Measurements from ENCODE around the gene NAT10. TPM values are rescaled to one million over a fixed set of nuclear protein-coding genes. Genes with fewer than 3 reads are reported as not detected.

The NAT10 gene
- total RNA-seq, 1 donor, result 20.6 TPM

DNA sequence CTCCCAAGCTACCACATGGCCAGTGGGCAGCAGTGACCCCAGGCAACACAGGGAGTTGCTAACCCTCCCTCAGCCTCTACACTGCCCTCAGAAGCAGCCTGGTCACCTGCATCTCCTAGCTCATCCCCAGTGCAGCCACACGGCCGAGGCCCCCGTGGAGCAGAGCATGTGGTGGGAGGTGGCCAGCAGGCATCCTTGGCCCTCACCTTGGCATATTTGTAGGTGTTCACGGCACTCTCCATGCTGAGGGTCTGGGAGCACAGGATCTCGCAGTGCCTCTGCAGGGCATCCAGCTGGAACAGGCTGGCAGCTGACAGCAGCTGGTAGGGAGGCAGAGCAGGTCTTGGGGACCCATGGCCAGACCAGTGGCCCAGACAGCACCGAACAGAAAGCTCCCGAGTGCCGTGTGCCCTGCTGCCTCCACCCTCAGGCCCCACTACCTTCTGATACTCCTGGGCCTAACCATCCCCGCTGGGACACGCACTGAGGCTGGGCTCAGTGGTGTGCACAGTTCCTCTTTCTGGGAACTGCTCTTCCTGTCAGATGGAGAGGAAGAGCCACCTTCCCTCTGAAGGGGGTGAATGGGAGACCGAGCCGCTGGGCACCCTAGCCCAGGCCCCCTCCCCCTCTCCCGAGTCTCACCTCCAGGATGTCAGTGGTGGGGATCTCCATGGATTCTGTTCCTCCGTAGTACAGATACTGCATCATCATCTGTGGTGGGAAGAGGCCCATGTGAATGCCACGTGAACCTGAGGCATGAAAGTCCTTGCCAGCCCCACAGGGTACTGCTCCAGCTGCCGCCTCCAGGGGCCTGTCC is 48.8 kb downstream of the NAT10 start:
- Histone ChIP-seq H2AFZ (ENCODE audit: low read length) (no peak overlapping the region), H3K4me3 (ENCODE audit: insufficient read depth, low read length) (no peak overlapping the region), H4K20me1 (ENCODE audit: insufficient read depth, low read length) (peaks cover 11% of the 10 kb centered on the region), H3K9me3 (ENCODE audit: low read depth, low read length) (no peaks in the 10 kb centered on the region), H3K27me3 (ENCODE audit: insufficient read depth, low read length) (no peaks in the 10 kb centered on the region), H3K4me2 (ENCODE audit: insufficient read depth, low read length) (no peak overlapping the region), H3K4me1 (ENCODE audit: insufficient read depth, low read length) (no peaks in the 10 kb centered on the region), H3K36me3 (ENCODE audit: insufficient read depth, low read length) (peaks cover 17% of the 10 kb centered on the region), H3K79me2 (ENCODE audit: insufficient read depth, low read length) (no peaks in the 10 kb centered on the region), H3K27ac (ENCODE audit: low read depth, low read length) (no peak overlapping the region)
- peak; percentile 83 for DNase-seq (ENCODE audit: insufficient read length, low spot score, missing footprints)
- TF ChIP-seq, protein P1, sequence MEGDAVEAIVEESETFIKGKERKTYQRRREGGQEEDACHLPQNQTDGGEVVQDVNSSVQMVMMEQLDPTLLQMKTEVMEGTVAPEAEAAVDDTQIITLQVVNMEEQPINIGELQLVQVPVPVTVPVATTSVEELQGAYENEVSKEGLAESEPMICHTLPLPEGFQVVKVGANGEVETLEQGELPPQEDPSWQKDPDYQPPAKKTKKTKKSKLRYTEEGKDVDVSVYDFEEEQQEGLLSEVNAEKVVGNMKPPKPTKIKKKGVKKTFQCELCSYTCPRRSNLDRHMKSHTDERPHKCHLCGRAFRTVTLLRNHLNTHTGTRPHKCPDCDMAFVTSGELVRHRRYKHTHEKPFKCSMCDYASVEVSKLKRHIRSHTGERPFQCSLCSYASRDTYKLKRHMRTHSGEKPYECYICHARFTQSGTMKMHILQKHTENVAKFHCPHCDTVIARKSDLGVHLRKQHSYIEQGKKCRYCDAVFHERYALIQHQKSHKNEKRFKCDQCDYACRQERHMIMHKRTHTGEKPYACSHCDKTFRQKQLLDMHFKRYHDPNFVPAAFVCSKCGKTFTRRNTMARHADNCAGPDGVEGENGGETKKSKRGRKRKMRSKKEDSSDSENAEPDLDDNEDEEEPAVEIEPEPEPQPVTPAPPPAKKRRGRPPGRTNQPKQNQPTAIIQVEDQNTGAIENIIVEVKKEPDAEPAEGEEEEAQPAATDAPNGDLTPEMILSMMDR (IDR thresholded peaks at IDR 0.05; ENCODE audit: extremely low read depth, low read depth, low read length), result no peak

GRCh38 chr11:34155057-34155756 is 49.8 kb downstream of the NAT10 start:
- Histone ChIP-seq H3K4me3 (ENCODE audit: insufficient read depth, low read length) (no peak overlapping the region), H2AFZ (ENCODE audit: low read length) (no peak overlapping the region), H3K27ac (ENCODE audit: low read depth, low read length) (no peak overlapping the region), H3K36me3 (ENCODE audit: insufficient read depth, low read length) (peaks cover 18% of the 10 kb centered on the region), H3K4me1 (ENCODE audit: insufficient read depth, low read length) (no peaks in the 10 kb centered on the region), H3K9me3 (ENCODE audit: low read depth, low read length) (no peaks in the 10 kb centered on the region), H3K79me2 (ENCODE audit: insufficient read depth, low read length) (no peaks in the 10 kb centered on the region), H3K27me3 (ENCODE audit: insufficient read depth, low read length) (no peaks in the 10 kb centered on the region), H4K20me1 (ENCODE audit: insufficient read depth, low read length) (peaks cover 14% of the 10 kb centered on the region), H3K4me2 (ENCODE audit: insufficient read depth, low read length) (no peak overlapping the region)
- TF ChIP-seq, protein P1 (IDR thresholded peaks at IDR 0.05; ENCODE audit: extremely low read depth, low read depth, low read length), result no peak
- peak; percentile 84 for DNase-seq (ENCODE audit: insufficient read length, low spot score, missing footprints)

DNA sequence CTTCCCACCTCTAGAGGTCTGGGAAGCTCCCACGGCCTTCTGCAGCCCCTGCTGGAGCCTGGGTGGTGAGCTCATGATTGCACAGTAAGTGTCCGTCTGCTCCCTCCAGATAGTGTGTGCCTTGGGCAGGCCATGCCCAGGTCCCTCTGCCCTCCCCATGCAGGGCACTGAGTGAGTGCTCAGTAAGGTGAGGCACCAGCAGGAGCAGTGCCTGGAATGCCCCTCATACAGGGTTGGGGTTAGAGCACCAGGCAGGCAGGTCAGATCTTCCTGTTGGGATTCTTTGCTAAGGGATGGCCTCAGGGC is 50.3 kb downstream of the NAT10 start:
- Histone ChIP-seq H3K27ac (ENCODE audit: low read depth, low read length) (no peak overlapping the region), H3K4me2 (ENCODE audit: insufficient read depth, low read length) (no peak overlapping the region), H3K4me3 (ENCODE audit: insufficient read depth, low read length) (no peak overlapping the region), H4K20me1 (ENCODE audit: insufficient read depth, low read length) (peaks cover 14% of the 10 kb centered on the region), H3K27me3 (ENCODE audit: insufficient read depth, low read length) (no peaks in the 10 kb centered on the region), H3K4me1 (ENCODE audit: insufficient read depth, low read length) (no peaks in the 10 kb centered on the region), H3K36me3 (ENCODE audit: insufficient read depth, low read length) (peaks cover 18% of the 10 kb centered on the region), H3K79me2 (ENCODE audit: insufficient read depth, low read length) (no peaks in the 10 kb centered on the region), H3K9me3 (ENCODE audit: low read depth, low read length) (no peaks in the 10 kb centered on the region), H2AFZ (ENCODE audit: low read length) (no peak overlapping the region)
- TF ChIP-seq, protein P1 (IDR thresholded peaks at IDR 0.05; ENCODE audit: extremely low read depth, low read depth, low read length), result no peak
- DNase-seq (ENCODE audit: insufficient read length, low spot score, missing footprints), result no peak

DNA sequence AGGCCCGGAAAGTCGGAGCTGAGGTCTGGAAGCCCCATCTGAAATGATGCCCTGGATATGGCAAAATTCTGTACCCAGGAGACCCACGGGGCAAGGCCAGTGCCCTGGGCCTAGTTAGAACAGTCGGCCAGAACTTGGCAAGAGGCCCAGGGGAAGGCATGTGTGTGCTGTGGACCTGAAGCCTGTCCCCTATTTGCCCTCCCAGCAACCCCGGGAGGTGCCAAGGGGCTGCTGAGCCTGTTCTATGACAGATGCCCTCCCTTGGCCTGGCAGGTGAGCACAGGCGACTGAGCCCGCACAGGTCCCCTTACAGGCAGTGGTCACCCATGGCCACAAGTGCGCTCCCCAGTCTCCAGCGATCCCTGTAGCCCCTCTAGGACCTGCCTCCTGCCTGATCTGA is 51.7 kb downstream of the NAT10 start:
- no peak overlapping the region for H3K27ac ChIP-seq (ENCODE audit: low read depth, low read length)
- TF ChIP-seq, protein P1 (IDR thresholded peaks at IDR 0.05; ENCODE audit: extremely low read depth, low read depth, low read length), result no peak
- no peaks in the 10 kb centered on the region for H3K27me3 ChIP-seq (ENCODE audit: insufficient read depth, low read length)
- DNase-seq (ENCODE audit: insufficient read length, low spot score, missing footprints), result peak; percentile 65
- H3K4me1 ChIP-seq (ENCODE audit: insufficient read depth, low read length), result no peaks in the 10 kb centered on the region
- peaks cover 9% of the 10 kb centered on the region for H3K36me3 ChIP-seq (ENCODE audit: insufficient read depth, low read length)
- H3K4me2 ChIP-seq (ENCODE audit: insufficient read depth, low read length), result no peak overlapping the region
- no peak overlapping the region for H3K4me3 ChIP-seq (ENCODE audit: insufficient read depth, low read length)
- no peaks in the 10 kb centered on the region for H3K79me2 ChIP-seq (ENCODE audit: insufficient read depth, low read length)
- peaks cover 18% of the 10 kb centered on the region for H4K20me1 ChIP-seq (ENCODE audit: insufficient read depth, low read length)
- H2AFZ ChIP-seq (ENCODE audit: low read length), result no peak overlapping the region
- H3K9me3 ChIP-seq (ENCODE audit: low read depth, low read length), result no peaks in the 10 kb centered on the region

Data from osteoblast (primary cell).